ENCODE data around the gene GAN. TPM values are rescaled to one million over a fixed set of nuclear protein-coding genes. Genes with fewer than 3 reads are reported as not detected.

GAN gene
- total RNA-seq, 1 experiment from 2014 or later, result 22.5 TPM

DNA sequence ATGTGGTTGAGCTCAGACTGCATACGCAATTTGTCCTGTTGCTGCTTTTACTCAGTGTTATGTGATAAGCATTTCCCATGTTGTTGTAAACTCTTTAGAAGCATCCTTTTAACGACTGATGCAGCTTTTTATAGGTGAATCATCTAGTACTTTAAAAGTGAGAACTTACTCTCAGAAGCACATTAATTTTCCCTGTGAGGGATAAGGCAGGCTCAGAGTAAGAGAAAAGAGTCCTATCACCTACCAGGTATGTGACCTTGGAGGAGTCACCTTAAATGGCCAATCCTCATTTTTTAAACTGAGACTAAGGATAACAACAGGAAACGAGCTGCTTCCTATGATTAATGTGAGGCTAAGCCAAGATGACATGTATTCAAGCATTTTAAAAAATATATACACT lies 34.4 kb upstream of the GAN start (continued):
- TF ChIP-seq, protein P1, sequence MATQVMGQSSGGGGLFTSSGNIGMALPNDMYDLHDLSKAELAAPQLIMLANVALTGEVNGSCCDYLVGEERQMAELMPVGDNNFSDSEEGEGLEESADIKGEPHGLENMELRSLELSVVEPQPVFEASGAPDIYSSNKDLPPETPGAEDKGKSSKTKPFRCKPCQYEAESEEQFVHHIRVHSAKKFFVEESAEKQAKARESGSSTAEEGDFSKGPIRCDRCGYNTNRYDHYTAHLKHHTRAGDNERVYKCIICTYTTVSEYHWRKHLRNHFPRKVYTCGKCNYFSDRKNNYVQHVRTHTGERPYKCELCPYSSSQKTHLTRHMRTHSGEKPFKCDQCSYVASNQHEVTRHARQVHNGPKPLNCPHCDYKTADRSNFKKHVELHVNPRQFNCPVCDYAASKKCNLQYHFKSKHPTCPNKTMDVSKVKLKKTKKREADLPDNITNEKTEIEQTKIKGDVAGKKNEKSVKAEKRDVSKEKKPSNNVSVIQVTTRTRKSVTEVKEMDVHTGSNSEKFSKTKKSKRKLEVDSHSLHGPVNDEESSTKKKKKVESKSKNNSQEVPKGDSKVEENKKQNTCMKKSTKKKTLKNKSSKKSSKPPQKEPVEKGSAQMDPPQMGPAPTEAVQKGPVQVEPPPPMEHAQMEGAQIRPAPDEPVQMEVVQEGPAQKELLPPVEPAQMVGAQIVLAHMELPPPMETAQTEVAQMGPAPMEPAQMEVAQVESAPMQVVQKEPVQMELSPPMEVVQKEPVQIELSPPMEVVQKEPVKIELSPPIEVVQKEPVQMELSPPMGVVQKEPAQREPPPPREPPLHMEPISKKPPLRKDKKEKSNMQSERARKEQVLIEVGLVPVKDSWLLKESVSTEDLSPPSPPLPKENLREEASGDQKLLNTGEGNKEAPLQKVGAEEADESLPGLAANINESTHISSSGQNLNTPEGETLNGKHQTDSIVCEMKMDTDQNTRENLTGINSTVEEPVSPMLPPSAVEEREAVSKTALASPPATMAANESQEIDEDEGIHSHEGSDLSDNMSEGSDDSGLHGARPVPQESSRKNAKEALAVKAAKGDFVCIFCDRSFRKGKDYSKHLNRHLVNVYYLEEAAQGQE (IDR thresholded peaks at IDR 0.05; ENCODE audit: low read depth), result no peak
- TF ChIP-seq ELF1 (IDR thresholded peaks at IDR 0.05; ENCODE audit: borderline replicate concordance, low read depth) (no peak), POLR2A (IDR thresholded peaks at IDR 0.05; ENCODE audit: borderline replicate concordance, extremely low read depth, insufficient read depth, insufficient read length) (no peak), RAD21 (IDR thresholded peaks at IDR 0.05; ENCODE audit: low read depth) (no peak), EGR1 (IDR thresholded peaks at IDR 0.05; ENCODE audit: low read depth) (no peak), FOSL1 (IDR thresholded peaks at IDR 0.05; ENCODE audit: low read depth) (no peak)
- TF ChIP-seq, protein P2, sequence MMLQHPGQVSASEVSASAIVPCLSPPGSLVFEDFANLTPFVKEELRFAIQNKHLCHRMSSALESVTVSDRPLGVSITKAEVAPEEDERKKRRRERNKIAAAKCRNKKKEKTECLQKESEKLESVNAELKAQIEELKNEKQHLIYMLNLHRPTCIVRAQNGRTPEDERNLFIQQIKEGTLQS (IDR thresholded peaks at IDR 0.05), result no peak

DNA sequence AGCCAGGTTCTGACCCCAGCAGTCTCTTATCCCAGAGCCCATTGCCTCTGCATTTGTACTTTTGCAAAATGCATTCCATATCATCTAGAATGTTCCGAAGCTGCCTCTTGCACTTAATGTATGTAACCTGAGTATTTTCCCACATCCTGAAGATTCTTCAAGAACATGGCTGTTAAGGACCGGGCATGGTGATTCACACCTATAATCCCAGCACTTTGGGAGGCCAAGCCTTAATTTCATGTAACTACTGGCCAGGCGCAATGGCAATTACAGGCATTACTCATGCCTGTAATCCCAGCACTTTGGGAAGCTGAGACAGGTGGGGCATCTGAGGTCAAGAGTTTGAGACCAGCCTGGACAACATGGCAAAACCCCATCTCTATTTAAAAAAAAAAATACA lies 31.7 kb upstream of the GAN start:
- H3K4me3 ChIP-seq (replicated peaks in 1 of 2; ENCODE audit: low read depth in 1 of 2, low read length in 2 of 2), result no peak overlapping the region
- no peaks in the 10 kb centered on the region for H4K20me1 ChIP-seq (ENCODE audit: insufficient read depth)
- H2AFZ ChIP-seq (ENCODE audit: low read depth, low read length, poor library complexity, severe bottlenecking), result no peak overlapping the region
- ChIA-PET RAD21 (ENCODE audit: low non-redundant PET in 1 of 2, low total read pairs in 2 of 2, uncharacterized antibody in 2 of 2, unreplicated experiment in 2 of 2) (no interaction called here), CTCF (no interaction called here), POLR2A (no interaction called here)
- no peaks in the 10 kb centered on the region for H3K9me2 ChIP-seq (ENCODE audit: insufficient read depth)
- BruUV-seq (replicated peaks), result no TSS peak
- H3K27me3 ChIP-seq (ENCODE audit: insufficient read depth, low read length), result no peaks in the 10 kb centered on the region
- TF ChIP-seq EZH2 (IDR thresholded peaks at IDR 0.05) (no peak), SP1 (IDR thresholded peaks at IDR 0.05; ENCODE audit: low read depth) (no peak), RAD21 (IDR thresholded peaks at IDR 0.05; ENCODE audit: low read depth) (no peak), TCF7L2 (IDR thresholded peaks at IDR 0.05; ENCODE audit: borderline replicate concordance, extremely low read depth, insufficient read depth, insufficient read length) (no peak), EGR1 (IDR thresholded peaks at IDR 0.05; ENCODE audit: low read depth) (no peak), ELF1 (IDR thresholded peaks at IDR 0.05; ENCODE audit: borderline replicate concordance, low read depth) (no peak), FOSL1 (IDR thresholded peaks at IDR 0.05; ENCODE audit: low read depth) (no peak), EZH2phosphoT487 (IDR thresholded peaks at IDR 0.05; ENCODE audit: borderline replicate concordance) (no peak), JUND (IDR thresholded peaks at IDR 0.05) (no peak)
- TF ChIP-seq, protein P3, sequence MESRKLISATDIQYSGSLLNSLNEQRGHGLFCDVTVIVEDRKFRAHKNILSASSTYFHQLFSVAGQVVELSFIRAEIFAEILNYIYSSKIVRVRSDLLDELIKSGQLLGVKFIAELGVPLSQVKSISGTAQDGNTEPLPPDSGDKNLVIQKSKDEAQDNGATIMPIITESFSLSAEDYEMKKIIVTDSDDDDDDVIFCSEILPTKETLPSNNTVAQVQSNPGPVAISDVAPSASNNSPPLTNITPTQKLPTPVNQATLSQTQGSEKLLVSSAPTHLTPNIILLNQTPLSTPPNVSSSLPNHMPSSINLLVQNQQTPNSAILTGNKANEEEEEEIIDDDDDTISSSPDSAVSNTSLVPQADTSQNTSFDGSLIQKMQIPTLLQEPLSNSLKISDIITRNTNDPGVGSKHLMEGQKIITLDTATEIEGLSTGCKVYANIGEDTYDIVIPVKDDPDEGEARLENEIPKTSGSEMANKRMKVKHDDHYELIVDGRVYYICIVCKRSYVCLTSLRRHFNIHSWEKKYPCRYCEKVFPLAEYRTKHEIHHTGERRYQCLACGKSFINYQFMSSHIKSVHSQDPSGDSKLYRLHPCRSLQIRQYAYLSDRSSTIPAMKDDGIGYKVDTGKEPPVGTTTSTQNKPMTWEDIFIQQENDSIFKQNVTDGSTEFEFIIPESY (IDR thresholded peaks at IDR 0.05; ENCODE audit: extremely low read depth, insufficient replicate concordance, low read length), result no peak
- TF ChIP-seq, protein P4, sequence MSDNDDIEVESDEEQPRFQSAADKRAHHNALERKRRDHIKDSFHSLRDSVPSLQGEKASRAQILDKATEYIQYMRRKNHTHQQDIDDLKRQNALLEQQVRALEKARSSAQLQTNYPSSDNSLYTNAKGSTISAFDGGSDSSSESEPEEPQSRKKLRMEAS (IDR thresholded peaks at IDR 0.05), result no peak
- intact Hi-C loops (cut with micrococcal nuclease), result no loop called here
- no peak overlapping the region for H3K27ac ChIP-seq (ENCODE audit: low read depth, low read length)
- H3K9me3 ChIP-seq (ENCODE audit: control insufficient read depth in 1 of 2, insufficient read depth in 1 of 2, low read depth in 1 of 2, low read length in 2 of 2), result no peaks in the 10 kb centered on the region
- ATAC-seq (no peak), DNase-seq (ENCODE audit: low read depth, low spot score) (no peak)
- H3K36me3 ChIP-seq (ENCODE audit: control insufficient read depth in 1 of 2, insufficient read depth in 2 of 2, low read length in 2 of 2), result no peaks in the 10 kb centered on the region
- H3K9ac ChIP-seq (ENCODE audit: low read length), result no peak overlapping the region
- no peak overlapping the region for H3K4me2 ChIP-seq (ENCODE audit: low read length)
- H3K79me2 ChIP-seq (ENCODE audit: insufficient read depth, low read length), result no peaks in the 10 kb centered on the region
- H3K4me1 ChIP-seq (ENCODE audit: control insufficient read depth in 1 of 2, insufficient read depth in 2 of 2, low read length in 2 of 2), result peaks cover 0 to 3% of the 10 kb centered on the region in 2 experiments; a peak in 1 of 4 replicates

All from HCT116 (cell line).